Retinal pigment epithelial cell (primary cell): ENCODE results near the gene GRK3.

Experiments used
- DNase-seq: peaks from one replicate; pipeline ENCODE4 v3.0.0-alpha.2; 2010; ENCODE audit warnings: low read depth
- H3K4me3 ChIP-seq: 2 replicates; pipeline ENCODE4 v1.5.1; 2011; ENCODE audit warnings: mild to moderate bottlenecking, low read length, control low read depth, moderate library complexity
- CTCF ChIP-seq: conservative IDR thresholded peaks from 2 replicates; pipeline ENCODE4 v1.5.1; 2011; ENCODE audit warnings: low read depth, low read length, control low read depth, inconsistent platforms

Gene GRK3

GRCh38 chr22:25729016-25729995 is 164.8 kb downstream of the GRK3 start:
- no peak for TF ChIP-seq CTCF
- H3K4me3 ChIP-seq, result no peak overlapping the region
- no peak for DNase-seq

GRCh38 chr22:25735650-25736049 is 171.2 kb downstream of the GRK3 start:
- TF ChIP-seq CTCF, result no peak
- no peak overlapping the region for H3K4me3 ChIP-seq
- DNase-seq, result no peak

GRCh38 chr22:25736378-25737011 is 172.0 kb downstream of the GRK3 start:
- TF ChIP-seq CTCF, result no peak
- no peak overlapping the region for H3K4me3 ChIP-seq
- no peak for DNase-seq

GRCh38 chr22:25739659-25740344 is 175.3 kb downstream of the GRK3 start:
- no peak for TF ChIP-seq CTCF
- no peak overlapping the region for H3K4me3 ChIP-seq
- no peak for DNase-seq

GRCh38 chr22:25741692-25742626 is 177.5 kb downstream of the GRK3 start, which contains the start of gene MYO18B:
Gene MYO18B (plus strand): TSS chr22:25742188. CDS start chr22:25761093, 18,905 bp downstream.
- no peak within 1 kb of the TSS for H3K4me3 ChIP-seq
- TF ChIP-seq CTCF, result no peak
- DNase-seq, result no peak
